Neural cell (in vitro differentiated cells): ENCODE results near the gene STRA6. TPM values are rescaled to one million over a fixed set of nuclear protein-coding genes. Genes with fewer than 3 reads are reported as not detected.

Source experiments
- H2AFZ ChIP-seq: fragments of 200-600, 300-800 bp; sonication (generic), shearing (Covaris generic); 2 replicates; pipeline ENCODE4 v1.6.0; 2014; ENCODE audit warnings: low read depth, mild to moderate bottlenecking, antibody characterized with exemption, low read length, moderate library complexity
- H3F3A ChIP-seq: fragments of 200-600 bp; shearing (Covaris generic); 2 replicates; pipeline ENCODE4 v1.6.1; 2016; ENCODE audit warnings: mild to moderate bottlenecking, moderate library complexity, mixed read lengths, antibody characterized with exemption, low read length; ENCODE audit not compliant: insufficient read depth, poor library complexity, severe bottlenecking
- H3K27ac ChIP-seq: fragments of 200-600, 300-800 bp; sonication (generic), shearing (Covaris generic); 2 replicates; pipeline ENCODE4 v1.5.1; 2014; ENCODE audit warnings: mild to moderate bottlenecking, low read length, moderate library complexity
- H3K27me3 ChIP-seq: fragments of 300-800, 200-600 bp; sonication (generic), shearing (Covaris generic); 2 replicates; pipeline ENCODE4 v1.6.0; 2014; ENCODE audit warnings: mild to moderate bottlenecking, low read depth, low read length, moderate library complexity; ENCODE audit not compliant: insufficient read depth
- H3K36me3 ChIP-seq: fragments of 300-800, 200-600 bp; sonication (generic), shearing (Covaris generic); 2 replicates; pipeline ENCODE4 v1.5.1; 2014; ENCODE audit warnings: mild to moderate bottlenecking, antibody characterized with exemption, low read length, moderate library complexity; ENCODE audit not compliant: insufficient read depth
- H3K4me2 ChIP-seq: fragments of 300-800, 200-600 bp; sonication (generic), shearing (Covaris generic); 2 replicates; pipeline ENCODE4 v1.6.0; 2014; ENCODE audit warnings: mild to moderate bottlenecking, low read length
- H3K4me3 ChIP-seq: fragments of 300-800, 200-600 bp; sonication (generic), shearing (Covaris generic); 2 replicates; pipeline ENCODE4 v1.5.1; 2014; ENCODE audit warnings: mild to moderate bottlenecking, low read length, moderate library complexity
- H3K79me2 ChIP-seq: fragments of 200-600 bp; shearing (Covaris generic); replicated peaks from 2 replicates; pipeline ENCODE4 v1.6.0; 2014; ENCODE audit warnings: mild to moderate bottlenecking, low read length, moderate library complexity; ENCODE audit not compliant: insufficient read depth
- H3K9ac ChIP-seq: fragments of 300-800, 200-600 bp; sonication (generic), shearing (Covaris generic); 2 replicates; pipeline ENCODE4 v1.6.1; 2016; ENCODE audit warnings: mild to moderate bottlenecking, low read length, mixed read lengths
- H3K9me2 ChIP-seq: fragments of 200-600 bp; shearing (Covaris generic); 2 replicates; pipeline ENCODE4 v1.6.1; 2016; ENCODE audit warnings: mild to moderate bottlenecking, low read length, mixed read lengths; ENCODE audit not compliant: insufficient read depth
- H3K9me3 ChIP-seq: fragments of 200-600, 300-800 bp; sonication (generic), shearing (Covaris generic); 2 replicates; pipeline ENCODE4 v1.6.1; 2016; ENCODE audit warnings: mild to moderate bottlenecking, mixed run types, low read length, moderate library complexity, mixed read lengths
- H4K20me1 ChIP-seq: fragments of 200-600 bp; shearing (Covaris generic); 2 replicates; pipeline ENCODE4 v1.6.1; 2016; ENCODE audit warnings: mild to moderate bottlenecking, mixed run types; ENCODE audit not compliant: insufficient read depth
- CTCF ChIP-seq: fragments of 450-650 bp; IDR thresholded peaks from 2 replicates; pipeline ENCODE4 v1.5.1; 2014; ENCODE audit warnings: antibody characterized with exemption, mild to moderate bottlenecking, moderate library complexity; ENCODE audit not compliant: poor library complexity, severe bottlenecking
- EP300 ChIP-seq: fragments of 450-650 bp; conservative IDR thresholded peaks from 2 replicates; pipeline ENCODE4 v1.6.1; 2014; ENCODE audit warnings: antibody characterized with exemption, mild to moderate bottlenecking, moderate library complexity; ENCODE audit not compliant: poor library complexity, severe bottlenecking
- EZH2 ChIP-seq: fragments of 200-600, 300-800 bp; shearing (Covaris generic), sonication (generic); IDR thresholded peaks from 2 replicates; pipeline ENCODE4 v1.6.1; 2014; ENCODE audit warnings: antibody characterized with exemption, low read length, borderline replicate concordance, mild to moderate bottlenecking; ENCODE audit not compliant: insufficient read depth, poor library complexity, severe bottlenecking
- MXI1 ChIP-seq: fragments of 450-650 bp; conservative IDR thresholded peaks from 2 replicates; pipeline ENCODE4 v1.6.1; 2014; ENCODE audit warnings: antibody characterized with exemption, mild to moderate bottlenecking; ENCODE audit not compliant: poor library complexity, severe bottlenecking
- POLR2AphosphoS5 ChIP-seq: IDR thresholded peaks from 2 replicates; pipeline ENCODE4 v1.6.1; 2012
- RAD21 ChIP-seq: fragments of 450-650 bp; conservative IDR thresholded peaks from 2 replicates; pipeline ENCODE4 v1.6.1; 2014; ENCODE audit warnings: antibody characterized with exemption, mild to moderate bottlenecking, moderate library complexity
- REST ChIP-seq: IDR thresholded peaks from 2 replicates; pipeline ENCODE4 v1.6.1; 2012; ENCODE audit warnings: borderline replicate concordance
- SMC3 ChIP-seq: fragments of 450-650 bp; conservative IDR thresholded peaks from 2 replicates; pipeline ENCODE4 v1.6.1; 2014; ENCODE audit warnings: antibody characterized with exemption, mild to moderate bottlenecking, moderate library complexity; ENCODE audit not compliant: poor library complexity
- TAF1 ChIP-seq: IDR thresholded peaks from 2 replicates; pipeline ENCODE4 v1.6.1; 2012; ENCODE audit warnings: low read depth
- polyA plus RNA-seq: library from polyadenylated mRNA; depleted of rRNA; stranded (reverse); fragments of >200 nt; gene quantifications from 2 replicates; pipeline ENCODE4 v1.2.3, GENCODE V29; 2014

STRA6 gene
- polyA plus RNA-seq, 1 donor from 2014 or later: 4.4 TPM

- TF ChIP-seq MXI1 (no peak), CTCF (no peak), SMC3 (no peak), EZH2 (no peak), TAF1 (no peak), RAD21 (no peak), REST (no peak), POLR2AphosphoS5 (no peak), EP300 (no peak)
- H3K4me2 ChIP-seq: no peak overlapping the region
- H3K36me3 ChIP-seq: no peaks in the 10 kb centered on the region
These were observed 5.3 kb upstream of the STRA6 start for GRCh38 chr15:74207652-74208440.

GRCh38 chr15:74206801-74207281 lies 4.3 kb upstream of the STRA6 start:
- Histone ChIP-seq H3K36me3 (no peaks in the 10 kb centered on the region), H2AFZ (no peak overlapping the region), H3K27ac (no peak overlapping the region), H3K9me3 (no peaks in the 10 kb centered on the region), H3K27me3 (no peaks in the 10 kb centered on the region), H3K79me2 (no peaks in the 10 kb centered on the region), H3K4me3 (no peak overlapping the region), H3K4me2 (no peak overlapping the region), H3K9me2 (no peaks in the 10 kb centered on the region), H3K9ac (no peak overlapping the region), H4K20me1 (no peaks in the 10 kb centered on the region), H3F3A (peaks cover 4% of the 10 kb centered on the region)
- no peak for TF ChIP-seq EZH2
- TF ChIP-seq REST: no peak
- TF ChIP-seq SMC3: no peak
- TF ChIP-seq TAF1: no peak
- no peak for TF ChIP-seq EP300

More at GRCh38 chr15:74207652-74208440, 5.3 kb upstream of the STRA6 start:
- Histone ChIP-seq H3K9ac (no peak overlapping the region), H3K9me2 (no peaks in the 10 kb centered on the region), H3K79me2 (no peaks in the 10 kb centered on the region), H3K4me3 (no peak overlapping the region), H3K9me3 (no peaks in the 10 kb centered on the region), H3K27me3 (no peaks in the 10 kb centered on the region), H3K27ac (no peak overlapping the region), H3F3A (peaks cover 4% of the 10 kb centered on the region), H2AFZ (no peak overlapping the region), H4K20me1 (no peaks in the 10 kb centered on the region)
